ENCODE data around the gene RPL35A.

DNA sequence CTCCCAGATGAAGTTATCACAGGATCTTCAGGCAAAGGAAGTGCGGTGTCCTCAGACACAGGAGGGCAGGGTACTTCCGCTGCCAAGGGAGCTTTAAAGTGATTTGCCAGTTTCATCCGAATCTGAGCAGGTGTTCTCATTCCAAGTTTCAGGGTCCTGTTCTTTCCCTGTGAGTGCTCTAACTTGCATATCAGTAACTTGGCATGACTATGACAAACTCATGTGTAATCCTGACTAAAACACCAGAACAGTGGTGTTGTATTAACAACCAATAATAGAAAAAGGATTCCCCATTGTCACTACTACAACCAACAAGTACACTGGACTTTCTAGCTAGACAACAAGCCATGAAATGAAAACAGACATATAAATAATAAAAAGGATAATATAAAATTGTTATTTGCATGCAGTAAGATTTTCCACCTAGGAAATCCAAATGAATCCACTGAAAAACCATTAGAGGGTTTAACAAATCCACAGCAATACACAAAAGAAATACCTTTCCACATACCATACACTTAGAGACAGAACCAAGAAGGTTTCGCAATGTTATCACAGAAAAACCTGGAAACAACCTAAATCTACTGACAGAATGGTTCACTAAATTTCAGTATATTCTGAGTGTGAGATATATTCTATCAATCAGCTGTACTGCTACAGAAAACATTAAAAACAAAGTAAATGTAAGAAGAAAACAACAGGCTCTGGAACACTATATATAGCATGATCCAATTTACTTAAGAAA, 40.9 kb upstream of the RPL35A start:
- TF ChIP-seq, protein P1, sequence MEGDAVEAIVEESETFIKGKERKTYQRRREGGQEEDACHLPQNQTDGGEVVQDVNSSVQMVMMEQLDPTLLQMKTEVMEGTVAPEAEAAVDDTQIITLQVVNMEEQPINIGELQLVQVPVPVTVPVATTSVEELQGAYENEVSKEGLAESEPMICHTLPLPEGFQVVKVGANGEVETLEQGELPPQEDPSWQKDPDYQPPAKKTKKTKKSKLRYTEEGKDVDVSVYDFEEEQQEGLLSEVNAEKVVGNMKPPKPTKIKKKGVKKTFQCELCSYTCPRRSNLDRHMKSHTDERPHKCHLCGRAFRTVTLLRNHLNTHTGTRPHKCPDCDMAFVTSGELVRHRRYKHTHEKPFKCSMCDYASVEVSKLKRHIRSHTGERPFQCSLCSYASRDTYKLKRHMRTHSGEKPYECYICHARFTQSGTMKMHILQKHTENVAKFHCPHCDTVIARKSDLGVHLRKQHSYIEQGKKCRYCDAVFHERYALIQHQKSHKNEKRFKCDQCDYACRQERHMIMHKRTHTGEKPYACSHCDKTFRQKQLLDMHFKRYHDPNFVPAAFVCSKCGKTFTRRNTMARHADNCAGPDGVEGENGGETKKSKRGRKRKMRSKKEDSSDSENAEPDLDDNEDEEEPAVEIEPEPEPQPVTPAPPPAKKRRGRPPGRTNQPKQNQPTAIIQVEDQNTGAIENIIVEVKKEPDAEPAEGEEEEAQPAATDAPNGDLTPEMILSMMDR (conservative IDR thresholded peaks at IDR 0.05) = no peak
- no peak for TF ChIP-seq EZH2 (IDR thresholded peaks at IDR 0.05; ENCODE audit: low read depth)
